WERI-Rb-1 (cell line): ENCODE measurements around the gene INSYN1.
A peak's percentile ranks its signal among the peaks of the same experiment; 100 is the strongest.
"Not testable (repeated sequence)": the region's sequence is repeated elsewhere in the genome, so short reads cannot be mapped to it uniquely, and the experiment has no call there.

Experiments
- DNase-seq: peaks from one replicate; pipeline ENCODE4 v3.0.0-alpha.2; 2020
- H3K27ac ChIP-seq: fragments of 250-450 bp; sonication (Bioruptor Pico); 2 replicates; pipeline ENCODE4 v1.5.1; 2020; ENCODE audit warnings: mild to moderate bottlenecking, moderate library complexity
- H3K27me3 ChIP-seq: fragments of 250-450 bp; sonication (Bioruptor Pico); 2 replicates; pipeline ENCODE4 v1.5.1; 2021; ENCODE audit warnings: mild to moderate bottlenecking, low read depth, moderate library complexity; ENCODE audit not compliant: insufficient read depth, severe bottlenecking
- H3K36me3 ChIP-seq: fragments of 250-450 bp; sonication (Bioruptor Pico); 2 replicates; pipeline ENCODE4 v1.5.1; 2020; ENCODE audit warnings: mild to moderate bottlenecking, moderate library complexity
- H3K4me3 ChIP-seq: 2 replicates; pipeline ENCODE4 v1.5.1; 2011; ENCODE audit warnings: low read depth, mild to moderate bottlenecking, control low read depth, low read length
- H3K9me3 ChIP-seq: fragments of 250-450 bp; sonication (Bioruptor Pico); 2 replicates; pipeline ENCODE4 v1.5.1; 2021; ENCODE audit warnings: mild to moderate bottlenecking, moderate library complexity; ENCODE audit not compliant: severe bottlenecking
- CTCF ChIP-seq: IDR thresholded peaks from 2 replicates; pipeline ENCODE4 v1.5.1; 2011; ENCODE audit warnings: low read depth, mild to moderate bottlenecking, control low read depth, inconsistent platforms, low read length

INSYN1 gene

GRCh38 chr15:73704869-73705645 lies 48.1 kb downstream of the INSYN1 start:
- Histone ChIP-seq H3K36me3 (peaks cover 56% of the 10 kb centered on the region), H3K9me3 (no peaks in the 10 kb centered on the region), H3K4me3 (no peak overlapping the region), H3K27ac (no peak overlapping the region; the same call in 1 of the 2 replicates), H3K27me3 (no peaks in the 10 kb centered on the region)
- TF ChIP-seq CTCF = peak; percentile 91
- DNase-seq = peak; percentile 81

GRCh38 chr15:73704142-73704868 lies 48.8 kb downstream of the INSYN1 start:
- H3K4me3 ChIP-seq, H3K27ac ChIP-seq, H3K9me3 ChIP-seq, H3K27me3 ChIP-seq, DNase-seq: not testable (repeated sequence)
- peaks cover 55% of the 10 kb centered on the region for H3K36me3 ChIP-seq

DNA sequence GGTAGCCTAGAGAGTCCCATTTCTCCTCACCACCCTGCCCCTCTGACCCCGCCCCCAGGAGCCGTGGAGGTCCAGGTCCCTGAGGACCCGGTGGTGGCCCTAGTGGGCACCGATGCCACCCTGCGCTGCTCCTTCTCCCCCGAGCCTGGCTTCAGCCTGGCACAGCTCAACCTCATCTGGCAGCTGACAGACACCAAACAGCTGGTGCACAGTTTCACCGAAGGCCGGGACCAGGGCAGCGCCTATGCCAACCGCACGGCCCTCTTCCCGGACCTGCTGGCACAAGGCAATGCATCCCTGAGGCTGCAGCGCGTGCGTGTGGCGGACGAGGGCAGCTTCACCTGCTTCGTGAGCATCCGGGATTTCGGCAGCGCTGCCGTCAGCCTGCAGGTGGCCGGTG lies 49.5 kb downstream of the INSYN1 start:
- H3K27me3 ChIP-seq, H3K9me3 ChIP-seq, H3K27ac ChIP-seq, DNase-seq, H3K4me3 ChIP-seq: not testable (repeated sequence)
- TF ChIP-seq CTCF = peak; percentile 37
- H3K36me3 ChIP-seq = peaks cover 52% of the 10 kb centered on the region

- not testable (repeated sequence) for H3K27ac ChIP-seq, H3K9me3 ChIP-seq, DNase-seq, H3K4me3 ChIP-seq, H3K27me3 ChIP-seq
- TF ChIP-seq CTCF = 0 out of 2 replicates have a peak, but pooled peaks have one; percentile 6
- H3K36me3 ChIP-seq = peaks cover 49% of the 10 kb centered on the region
Observed at GRCh38 chr15:73702311-73703239, 50.6 kb downstream of the INSYN1 start.

DNA sequence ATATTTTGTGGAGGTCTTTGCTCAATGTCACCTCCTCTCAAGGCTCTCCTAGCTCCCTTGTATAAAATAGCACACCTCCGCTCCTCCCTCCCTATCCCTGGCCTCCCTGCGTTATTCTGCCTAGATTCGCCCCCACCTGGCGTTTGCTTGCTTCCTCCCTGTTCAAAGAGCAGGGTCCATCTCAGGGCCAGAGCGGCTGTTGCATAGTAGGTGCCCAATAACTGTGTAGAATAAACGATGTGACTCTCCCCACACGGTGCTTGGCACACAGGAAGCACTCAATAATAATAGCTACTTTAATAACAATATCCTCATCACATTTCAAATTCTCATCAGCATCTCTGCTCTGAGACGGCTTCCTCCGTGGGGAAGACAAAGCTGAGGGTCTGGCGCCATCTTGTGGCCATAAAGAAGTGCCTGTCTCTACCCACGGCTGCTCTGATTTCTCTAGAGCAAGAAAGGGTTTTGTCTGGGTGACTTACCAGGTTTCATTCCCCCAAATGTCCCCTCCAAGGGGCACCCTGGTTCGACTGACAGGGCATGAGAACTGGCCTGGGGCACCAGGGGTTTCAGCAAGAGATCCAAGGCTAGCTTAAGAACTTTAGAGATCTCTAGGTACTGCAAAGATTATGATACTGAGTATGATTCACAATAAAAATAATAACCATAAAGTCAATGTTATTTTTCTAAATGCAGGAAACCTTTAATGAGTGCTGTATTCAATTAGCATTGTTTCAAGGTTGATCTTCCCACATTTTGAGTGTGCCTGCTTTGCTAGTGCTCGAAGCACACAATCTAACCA lies 52.9 kb downstream of the INSYN1 start:
- no peaks in the 10 kb centered on the region for H3K9me3 ChIP-seq
- TF ChIP-seq CTCF = peak; percentile 88
- H3K27me3 ChIP-seq = no peaks in the 10 kb centered on the region
- peaks cover 26% of the 10 kb centered on the region for H3K36me3 ChIP-seq
- H3K27ac ChIP-seq = no peak overlapping the region
- peak; percentile 68 for DNase-seq
- H3K4me3 ChIP-seq = no peak overlapping the region
